HG03066 (cell line): ENCODE measurements around the gene AWAT1.
"Not testable (repeated sequence)": the region's sequence is repeated elsewhere in the genome, so short reads cannot be mapped to it uniquely, and the experiment has no call there.

Experiments
- ATAC-seq: cut with Tn5 transposase; IDR thresholded peaks from one replicate; pipeline ENCODE4 v1.9.1; 2021; ENCODE audit warnings: low read depth; ENCODE audit not compliant: unreplicated experiment

Gene AWAT1

DNA sequence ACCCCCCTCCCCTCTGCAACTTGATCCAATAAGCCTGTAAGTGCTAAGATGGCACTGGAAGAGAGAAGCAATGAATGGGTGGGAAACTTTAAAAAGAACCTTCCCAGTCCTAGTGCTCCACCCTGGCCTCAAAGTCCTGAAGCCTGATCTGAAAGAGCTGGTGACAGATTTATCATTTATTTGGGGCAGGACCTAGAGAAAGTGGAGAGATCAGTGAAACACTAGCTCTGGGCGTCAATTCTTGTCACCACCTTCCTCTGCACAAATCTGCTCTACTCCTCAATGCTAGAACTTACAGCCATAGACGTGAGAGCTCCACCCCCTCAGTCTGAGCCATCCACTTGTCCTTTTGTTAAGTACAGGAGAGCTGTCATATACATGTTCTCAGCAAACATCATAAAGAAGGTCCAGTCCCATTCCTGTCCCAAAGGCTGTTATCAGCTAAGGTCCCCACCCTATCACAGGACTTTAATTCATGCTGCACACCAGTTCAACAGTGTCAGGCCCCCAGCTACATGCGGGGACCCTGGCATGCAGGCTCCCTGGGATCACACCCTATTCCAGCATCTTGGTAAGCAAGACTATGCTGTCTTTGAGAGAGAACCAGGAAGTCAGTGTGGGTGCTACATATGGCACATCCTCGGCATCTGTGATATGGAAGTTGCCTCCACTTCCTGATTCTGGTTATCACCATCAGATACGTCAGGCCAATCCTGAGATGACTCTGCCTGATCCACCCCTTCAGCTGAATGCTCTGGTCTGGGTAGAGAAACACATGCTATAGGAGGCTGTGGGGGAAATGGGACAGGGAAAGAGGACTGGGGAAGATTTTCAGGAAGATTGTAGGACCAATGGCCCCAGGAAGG, 23.2 kb downstream of the AWAT1 start:
- ATAC-seq = no peak

DNA sequence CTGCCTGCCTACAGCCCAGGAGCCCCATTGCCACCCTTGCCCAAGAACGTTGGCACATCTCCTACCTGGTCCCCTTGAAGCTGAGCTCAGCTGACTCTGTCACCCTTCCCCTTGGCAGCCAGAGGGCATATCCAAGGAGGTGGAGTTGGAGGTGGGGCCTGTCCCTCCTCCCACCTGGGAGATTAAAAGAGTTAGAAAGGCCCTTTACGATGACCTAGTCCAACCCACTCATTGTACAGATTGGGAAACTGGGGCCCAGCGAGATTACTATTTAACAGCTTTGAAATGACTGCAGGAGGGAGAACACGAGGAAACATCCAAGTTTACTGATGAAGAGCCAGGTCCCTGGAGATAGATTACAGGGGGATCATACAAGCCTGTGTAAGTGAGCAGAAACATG, 25.6 kb downstream of the AWAT1 start, which contains the start of gene P2RY4:
TSS of gene P2RY4 (minus strand) at position 101 of the 400 bp plus-strand sequence. CDS start 580 bp downstream, outside the sequence.
- ATAC-seq = no peak

DNA sequence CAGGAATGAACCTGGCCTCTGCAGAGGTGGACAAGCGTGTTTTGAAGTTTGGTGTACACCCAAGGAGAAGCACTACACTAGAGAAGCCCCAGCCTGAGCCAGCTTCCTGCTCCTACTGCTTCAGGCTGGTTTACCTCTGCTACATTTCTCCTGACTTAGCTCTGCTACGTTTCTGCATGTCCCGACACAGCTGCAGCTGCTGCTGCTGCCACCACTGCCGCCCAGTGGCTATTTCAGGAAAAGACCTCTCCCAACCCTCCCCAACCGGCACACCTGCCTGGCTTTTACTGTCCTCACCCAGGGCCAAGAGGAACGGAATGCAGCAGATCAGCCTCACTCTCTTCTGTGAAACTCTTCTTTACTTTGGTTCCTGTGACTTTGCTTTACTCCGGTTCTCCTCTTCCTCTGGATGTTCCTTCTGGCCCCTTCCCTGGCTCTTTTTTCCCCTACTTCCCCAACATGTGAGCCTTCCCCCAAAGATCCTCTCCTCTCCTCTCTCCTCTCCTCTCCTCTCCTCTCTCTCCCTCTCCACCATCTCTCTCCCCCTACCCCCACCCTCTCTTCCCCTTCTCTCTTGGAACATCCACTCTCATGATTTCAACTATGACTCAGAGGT, 28.6 kb downstream of the AWAT1 start:
- ATAC-seq = no peak

DNA sequence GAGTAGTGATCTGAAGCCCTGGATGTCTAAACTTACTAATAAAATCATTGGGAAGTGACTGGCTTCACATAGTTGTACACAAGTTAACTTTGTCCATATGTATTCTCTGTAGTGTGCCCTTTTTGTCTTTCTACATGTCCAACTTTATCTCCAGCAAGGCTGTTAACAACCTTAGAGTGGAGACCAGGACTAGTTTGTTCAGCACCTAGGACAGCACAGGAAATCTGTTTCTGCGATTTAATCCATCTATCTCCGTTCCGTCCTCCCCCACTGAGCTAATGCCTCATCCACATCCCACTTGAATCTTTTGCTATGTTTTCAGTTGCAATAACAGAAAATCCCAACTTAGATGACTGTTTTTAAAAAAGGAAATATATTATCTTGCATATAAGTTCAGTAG, 30.3 kb downstream of the AWAT1 start:
- ATAC-seq = no peak

DNA sequence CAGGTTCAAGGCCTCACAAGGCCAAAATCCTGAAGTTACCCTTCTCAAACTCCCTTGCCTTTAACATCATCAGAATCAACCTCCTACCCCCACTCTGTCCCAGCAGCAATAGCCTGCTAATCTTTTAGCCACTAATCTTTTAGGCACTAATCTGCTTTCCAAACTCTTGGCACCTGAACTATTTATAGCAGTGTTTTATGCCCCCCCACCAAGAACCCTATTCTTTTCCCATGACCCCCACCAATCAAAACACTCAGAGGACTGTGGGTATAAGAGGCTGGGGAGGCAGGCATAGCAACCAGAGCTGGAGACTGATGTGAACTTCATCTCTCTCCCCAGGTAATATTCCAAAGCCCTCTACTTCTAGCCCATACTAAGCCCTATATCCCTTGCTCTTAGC, 33.6 kb downstream of the AWAT1 start, which contains the start of gene ARR3:
TSS of gene ARR3 (plus strand) at position 301 of the 400 bp plus-strand sequence. CDS start 1,052 bp downstream, outside the sequence.
- ATAC-seq = no peak

DNA sequence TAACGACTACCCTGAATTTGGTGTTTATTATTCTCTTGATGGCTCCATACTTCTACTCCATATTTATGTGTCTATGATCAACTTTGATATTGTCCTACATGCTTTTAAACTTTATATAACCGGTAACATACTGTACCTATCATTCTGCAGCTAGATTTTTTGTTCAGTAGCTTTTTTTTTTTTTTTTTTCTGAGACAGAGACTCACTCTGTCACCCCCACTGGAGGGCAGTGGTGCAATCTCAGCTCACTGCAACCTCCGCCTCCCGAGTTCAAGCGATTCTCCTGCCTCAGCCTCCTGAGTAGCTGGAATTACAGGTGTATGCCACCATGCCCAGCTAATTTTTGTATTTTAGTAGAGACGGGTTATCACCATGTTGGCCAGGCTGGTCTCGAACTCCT, 39.6 kb downstream of the AWAT1 start:
- ATAC-seq = not testable (repeated sequence)

DNA sequence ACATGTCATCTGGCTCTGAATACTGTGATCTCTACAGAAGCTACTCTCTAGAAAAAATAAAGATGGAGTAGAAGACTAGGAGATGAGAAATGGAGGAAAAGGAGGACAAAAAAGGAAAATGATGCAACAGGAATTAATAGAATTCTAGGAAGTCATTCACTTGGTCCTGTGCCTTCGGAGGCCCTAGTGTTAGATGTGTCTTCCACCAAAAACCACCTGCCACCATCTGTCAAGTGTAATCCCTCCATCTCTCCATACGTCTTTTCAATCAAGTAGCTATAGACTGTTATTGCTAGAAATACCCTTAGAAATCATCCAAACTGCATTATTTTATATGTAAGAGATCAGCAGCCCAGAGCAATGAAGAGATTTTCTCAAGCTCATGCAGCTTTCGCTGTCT, 44.6 kb downstream of the AWAT1 start:
- ATAC-seq = no peak

DNA sequence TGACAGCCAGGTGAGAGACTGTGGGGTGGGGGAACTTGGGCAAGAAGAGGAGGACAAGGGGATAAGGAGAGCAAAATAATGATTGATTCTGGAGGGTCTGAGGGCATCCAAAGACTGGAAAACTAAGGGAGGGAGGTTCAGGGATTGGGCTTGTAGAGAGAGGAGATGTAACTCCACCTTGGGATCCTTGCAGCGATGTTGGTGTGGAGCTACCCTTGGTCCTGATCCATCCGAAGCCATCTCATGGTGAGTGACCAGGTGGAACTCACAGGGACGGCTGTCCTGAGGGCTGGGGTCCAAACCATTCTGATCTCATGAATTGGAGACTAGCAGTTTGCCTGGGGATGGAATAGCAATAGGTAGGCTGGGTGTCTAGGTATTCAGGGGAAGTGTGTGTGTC, 46.1 kb downstream of the AWAT1 start:
- ATAC-seq = no peak

DNA sequence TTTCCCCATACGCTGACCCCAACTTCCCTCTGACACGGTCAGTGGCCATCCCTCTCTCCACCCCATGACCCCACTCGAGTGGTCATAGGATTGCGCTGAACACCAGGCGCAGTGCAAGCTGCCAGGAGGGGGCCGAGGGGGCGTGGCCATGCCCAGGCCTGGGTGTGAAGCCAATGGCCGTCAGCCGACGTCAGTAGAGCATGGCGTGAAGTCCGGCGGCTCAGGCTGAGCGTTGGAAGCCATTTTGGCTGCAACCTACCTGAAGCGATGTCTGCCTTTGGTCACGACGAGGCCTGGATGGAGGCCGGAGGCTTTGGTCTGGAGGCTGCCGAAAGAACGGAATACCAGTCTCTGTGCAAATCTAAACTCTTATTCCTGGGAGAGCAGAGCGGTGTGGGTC, 47.5 kb downstream of the AWAT1 start, which contains the start of gene RAB41:
TSS of gene RAB41 (plus strand) at position 222 of the 400 bp plus-strand sequence. CDS start at position 268, 46 bp downstream.
- ATAC-seq = no peak

DNA sequence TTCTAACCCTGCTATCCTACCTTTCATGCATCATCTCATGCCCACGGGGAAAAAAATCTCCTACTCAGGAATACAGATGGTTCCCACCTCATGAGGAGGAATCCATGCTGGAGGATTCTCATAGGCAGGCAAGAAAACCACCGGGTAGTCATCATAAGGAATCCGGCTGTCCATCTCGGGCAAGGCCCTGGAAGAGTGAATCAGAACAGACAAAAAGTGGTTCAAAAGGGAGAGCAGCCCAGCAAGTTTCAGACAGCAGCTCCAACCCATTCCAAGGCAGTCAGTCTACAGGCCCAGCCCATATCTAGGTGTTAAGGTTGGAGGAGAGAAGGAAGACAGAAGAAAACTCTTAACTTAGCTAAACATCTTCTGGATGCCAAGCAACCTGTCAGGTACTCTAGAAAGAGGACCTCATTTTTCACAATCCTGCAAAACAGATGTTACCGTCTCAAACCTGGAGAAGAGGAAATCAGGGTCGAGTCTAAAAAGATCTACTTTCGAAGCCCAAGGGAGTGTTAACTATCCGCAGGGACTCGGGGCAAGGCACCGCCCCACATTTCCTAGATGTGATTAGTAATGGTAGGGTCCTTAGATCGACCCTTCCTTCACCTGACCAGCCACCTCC, 54.8 kb downstream of the AWAT1 start:
- no peak for ATAC-seq
